Forelimb muscle (tissue), 1 donor: Measurements from ENCODE around the gene TAP1. TPM values are rescaled to one million over a fixed set of nuclear protein-coding genes. Genes with fewer than 3 reads are reported as not detected.
A peak's percentile ranks its signal among the peaks of the same experiment; 100 is the strongest.
"Not testable (repeated sequence)": the region's sequence is repeated elsewhere in the genome, so short reads cannot be mapped to it uniquely, and the experiment has no call there.

Source experiments
- DNase-seq: peaks from one replicate; pipeline ENCODE4 v3.0.0-alpha.2; 2013; ENCODE audit warnings: low read depth
- polyA plus RNA-seq: library from polyadenylated mRNA; unstranded; fragments of 120-200 nt; gene quantifications from one replicate; pipeline ENCODE4 v1.2.1, GENCODE V29; 2013; ENCODE audit not compliant: insufficient read length

Gene TAP1, protein sequence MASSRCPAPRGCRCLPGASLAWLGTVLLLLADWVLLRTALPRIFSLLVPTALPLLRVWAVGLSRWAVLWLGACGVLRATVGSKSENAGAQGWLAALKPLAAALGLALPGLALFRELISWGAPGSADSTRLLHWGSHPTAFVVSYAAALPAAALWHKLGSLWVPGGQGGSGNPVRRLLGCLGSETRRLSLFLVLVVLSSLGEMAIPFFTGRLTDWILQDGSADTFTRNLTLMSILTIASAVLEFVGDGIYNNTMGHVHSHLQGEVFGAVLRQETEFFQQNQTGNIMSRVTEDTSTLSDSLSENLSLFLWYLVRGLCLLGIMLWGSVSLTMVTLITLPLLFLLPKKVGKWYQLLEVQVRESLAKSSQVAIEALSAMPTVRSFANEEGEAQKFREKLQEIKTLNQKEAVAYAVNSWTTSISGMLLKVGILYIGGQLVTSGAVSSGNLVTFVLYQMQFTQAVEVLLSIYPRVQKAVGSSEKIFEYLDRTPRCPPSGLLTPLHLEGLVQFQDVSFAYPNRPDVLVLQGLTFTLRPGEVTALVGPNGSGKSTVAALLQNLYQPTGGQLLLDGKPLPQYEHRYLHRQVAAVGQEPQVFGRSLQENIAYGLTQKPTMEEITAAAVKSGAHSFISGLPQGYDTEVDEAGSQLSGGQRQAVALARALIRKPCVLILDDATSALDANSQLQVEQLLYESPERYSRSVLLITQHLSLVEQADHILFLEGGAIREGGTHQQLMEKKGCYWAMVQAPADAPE
- polyA plus RNA-seq = 9.6 TPM

DNA sequence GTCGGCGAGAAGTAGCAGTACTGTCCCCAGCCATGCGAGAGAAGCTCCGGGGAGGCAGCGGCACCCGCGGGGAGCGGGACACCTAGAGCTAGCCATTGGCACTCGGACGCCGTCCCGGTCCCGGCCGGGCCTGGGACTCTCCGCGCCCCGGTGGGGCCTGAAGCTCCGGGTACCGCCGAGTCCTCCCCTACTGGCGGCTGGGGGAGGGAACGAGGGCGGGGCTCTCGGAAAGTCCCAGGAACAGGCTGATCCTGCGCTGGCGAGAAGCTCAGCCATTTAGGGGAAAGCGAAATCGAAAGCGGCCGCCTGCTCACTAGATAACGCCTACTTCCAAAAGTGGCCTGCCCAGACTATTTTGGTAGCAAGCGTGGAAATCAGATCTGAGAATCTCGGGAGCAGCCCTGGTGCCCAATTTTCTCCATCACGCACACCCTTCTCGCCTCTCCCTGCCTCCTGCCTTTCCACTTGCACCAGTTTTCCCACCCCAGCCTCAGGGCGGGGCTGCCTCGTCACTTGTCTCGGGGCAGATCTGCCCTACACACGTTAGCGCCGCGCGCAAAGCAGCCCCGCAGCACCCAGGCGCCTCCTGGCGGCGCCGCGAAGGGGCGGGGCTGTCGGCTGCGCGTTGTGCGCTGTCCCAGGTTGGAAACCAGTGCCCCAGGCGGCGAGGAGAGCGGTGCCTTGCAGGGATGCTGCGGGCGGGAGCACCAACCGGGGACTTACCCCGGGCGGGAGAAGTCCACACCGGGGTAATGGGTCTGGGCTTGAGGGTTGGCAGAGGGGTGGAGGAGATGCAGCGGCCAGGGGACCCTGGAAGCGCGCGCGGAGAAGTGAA, at the start of gene TAP1, which contains the start of gene PSMB9:
TSS of gene TAP1 (minus strand) at position 164 of the 835 bp plus-strand sequence. CDS start at position 96, 68 bp downstream.
TSS of gene PSMB9 (plus strand) at position 652 of the 835 bp plus-strand sequence. CDS start at position 690, 38 bp downstream.
- peak; percentile 88 for DNase-seq

DNA sequence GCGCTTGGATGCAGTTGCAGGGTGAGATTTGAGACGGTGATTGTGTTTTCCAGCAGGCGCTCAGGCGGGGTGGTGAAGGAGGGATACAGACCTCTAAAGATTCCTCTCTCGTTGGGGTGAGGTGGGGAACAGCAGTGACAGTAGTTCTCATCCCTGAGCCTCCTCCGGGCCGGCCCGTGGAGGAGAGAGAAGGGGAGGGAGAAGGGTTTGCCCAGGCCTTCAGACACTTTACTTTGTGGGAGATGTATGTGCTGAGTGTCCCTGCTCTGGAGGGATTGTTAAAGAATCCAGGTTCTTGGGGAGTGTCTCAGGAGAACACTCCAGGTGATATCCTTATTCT, 41.5 kb upstream of the TAP1 start:
- no peak for DNase-seq

DNA sequence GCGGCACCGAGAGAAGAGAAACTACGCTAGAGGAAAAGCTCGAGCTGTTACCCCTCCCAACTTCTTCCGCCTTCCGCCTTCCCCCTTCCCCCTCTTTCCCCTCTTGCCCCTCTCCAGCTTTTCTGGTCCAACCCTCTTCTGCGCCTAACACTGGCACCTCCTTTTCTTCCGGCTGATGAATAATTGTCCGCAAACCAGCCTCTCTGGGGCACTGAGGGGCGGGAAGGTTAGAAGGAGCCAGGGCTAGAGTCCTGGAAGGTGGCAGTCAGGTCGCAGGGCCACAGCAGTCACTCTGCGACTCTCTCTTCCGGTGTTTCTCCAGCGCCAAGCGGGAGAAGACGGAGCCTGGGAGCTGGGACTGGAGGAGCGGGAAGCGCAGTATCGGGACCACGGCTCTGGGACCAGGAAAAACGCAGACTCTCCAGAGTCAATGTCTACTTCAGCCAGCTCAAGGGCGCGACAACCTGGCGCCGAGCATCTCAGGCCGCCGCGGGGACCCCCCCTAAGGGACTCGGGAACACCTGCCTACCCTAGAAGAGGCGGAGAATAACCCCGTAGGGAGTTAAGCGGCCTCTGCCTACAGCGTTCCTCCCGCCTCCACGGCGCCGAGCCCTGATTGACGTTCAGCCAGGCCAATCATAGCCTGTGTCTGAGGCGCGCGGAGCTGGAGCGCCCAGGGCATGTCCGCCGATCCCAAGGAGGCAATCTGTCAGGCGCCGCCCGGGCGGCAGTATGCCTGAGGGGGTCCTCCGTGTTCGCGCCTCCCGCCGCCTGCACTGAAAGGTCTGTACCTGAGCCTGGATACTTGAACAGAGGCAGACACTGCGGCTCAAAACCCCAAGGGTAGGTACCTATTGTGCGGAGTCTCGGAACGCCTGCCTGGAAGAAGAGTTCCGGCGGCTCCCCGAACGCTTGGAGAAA, 40.8 kb upstream of the TAP1 start:
- peak; percentile 84 for DNase-seq

DNA sequence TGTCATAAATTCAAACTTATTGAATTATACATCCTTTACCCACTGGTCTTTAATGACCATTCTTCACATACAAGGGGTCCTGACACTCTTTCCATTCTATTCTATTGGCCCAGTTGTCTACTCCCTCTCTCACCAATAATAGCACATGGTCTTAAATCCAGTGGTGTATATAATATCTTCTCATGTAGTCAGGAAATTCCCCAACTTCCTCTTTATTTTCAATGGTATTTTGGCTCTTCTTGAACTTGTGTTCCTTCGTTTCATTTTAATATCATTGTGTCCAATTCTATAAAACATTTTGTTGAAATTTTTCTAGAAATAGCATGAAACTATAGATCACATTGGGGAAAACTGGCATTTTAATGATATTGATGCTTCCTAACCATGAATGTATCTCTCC, 37.3 kb upstream of the TAP1 start:
- DNase-seq = no peak

DNA sequence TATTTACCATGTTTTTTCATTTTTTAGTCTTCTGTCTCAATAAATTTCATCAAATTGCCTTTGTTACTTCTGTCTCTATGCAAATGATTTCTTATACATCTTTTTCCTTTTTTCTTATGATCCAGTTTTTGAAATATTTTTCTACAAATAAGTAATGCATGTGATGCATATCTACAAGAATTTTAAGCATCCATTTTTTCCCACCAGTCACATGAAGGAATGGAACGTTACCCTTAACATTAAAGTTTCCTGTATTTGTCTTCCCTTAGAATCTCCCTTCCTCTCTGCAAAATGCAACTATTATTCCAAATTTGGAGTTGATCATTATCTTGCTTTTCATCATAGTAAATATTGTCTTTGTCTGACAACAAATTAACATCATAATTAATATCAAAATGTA, 36.0 kb upstream of the TAP1 start:
- DNase-seq = no peak

DNA sequence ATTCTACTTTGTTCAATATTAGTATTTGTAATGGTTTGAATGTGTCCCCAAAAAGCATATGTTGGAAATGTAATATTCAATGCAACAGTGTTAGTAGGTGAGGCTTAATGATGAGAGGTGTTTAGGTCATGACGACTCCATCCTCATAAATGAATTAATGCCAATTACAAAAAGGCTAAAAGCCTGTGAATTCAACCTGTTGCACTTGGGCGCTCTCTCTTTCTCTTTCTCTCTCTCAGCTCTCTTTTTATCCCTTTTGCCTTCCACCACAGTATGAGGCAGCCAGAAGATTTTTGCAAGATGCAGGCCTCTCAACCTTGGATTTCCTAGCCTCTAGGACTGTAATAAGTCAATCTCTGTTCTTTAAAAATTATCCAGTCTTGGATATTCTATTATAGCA, 35.1 kb upstream of the TAP1 start:
- DNase-seq = no peak

DNA sequence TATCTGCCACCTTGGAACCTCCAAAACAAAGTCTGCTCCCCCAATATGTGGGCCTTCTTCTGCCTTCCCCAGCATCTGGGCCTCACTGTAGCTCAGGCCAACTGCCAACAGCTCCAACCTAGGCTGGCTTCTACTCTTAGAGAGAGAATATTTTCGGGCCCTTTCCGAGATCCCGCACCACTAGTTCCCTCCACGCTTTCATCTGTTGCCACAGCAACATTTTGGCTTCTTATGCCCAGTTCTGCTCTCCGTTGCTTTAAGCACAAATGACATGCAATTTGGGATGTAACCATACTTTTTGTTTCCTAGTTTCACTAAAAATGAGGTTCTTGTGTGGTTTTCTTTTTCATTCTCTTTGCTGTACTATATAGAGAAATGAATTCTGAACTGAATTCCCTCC, 34.1 kb upstream of the TAP1 start:
- no peak for DNase-seq

DNA sequence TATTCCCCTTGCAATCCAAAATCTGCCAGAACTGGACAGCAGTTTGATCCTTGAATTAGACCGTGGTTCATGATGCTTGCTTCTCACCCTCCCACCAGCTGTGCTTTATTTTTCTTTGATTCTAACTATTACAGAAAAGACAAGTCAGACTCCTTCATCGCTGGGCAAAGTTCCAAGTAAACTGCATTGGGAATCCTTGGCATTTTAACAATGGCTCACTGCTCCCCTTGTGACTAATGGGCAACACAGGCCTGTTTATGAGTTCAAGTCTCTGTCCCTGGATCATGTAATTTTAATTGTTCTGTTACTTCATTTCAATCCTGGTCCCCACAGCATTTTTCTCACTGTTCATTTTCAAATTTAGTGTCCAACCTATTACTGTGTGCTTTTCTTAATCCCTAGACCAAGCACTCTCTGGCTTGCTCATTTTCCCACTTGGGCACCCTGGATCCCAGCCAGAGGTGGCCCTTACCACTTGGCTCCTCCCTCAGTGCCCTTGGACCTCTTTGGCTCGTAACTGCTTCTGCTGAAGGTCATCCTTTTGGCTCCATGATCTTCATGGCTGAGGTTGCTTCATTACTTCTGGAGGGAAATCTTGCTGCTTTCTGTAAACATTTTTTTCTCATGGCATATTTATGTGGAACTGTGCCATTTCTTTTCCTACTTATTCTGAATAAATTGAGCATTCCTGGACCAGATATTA, 33.3 kb upstream of the TAP1 start:
- no peak for DNase-seq

DNA sequence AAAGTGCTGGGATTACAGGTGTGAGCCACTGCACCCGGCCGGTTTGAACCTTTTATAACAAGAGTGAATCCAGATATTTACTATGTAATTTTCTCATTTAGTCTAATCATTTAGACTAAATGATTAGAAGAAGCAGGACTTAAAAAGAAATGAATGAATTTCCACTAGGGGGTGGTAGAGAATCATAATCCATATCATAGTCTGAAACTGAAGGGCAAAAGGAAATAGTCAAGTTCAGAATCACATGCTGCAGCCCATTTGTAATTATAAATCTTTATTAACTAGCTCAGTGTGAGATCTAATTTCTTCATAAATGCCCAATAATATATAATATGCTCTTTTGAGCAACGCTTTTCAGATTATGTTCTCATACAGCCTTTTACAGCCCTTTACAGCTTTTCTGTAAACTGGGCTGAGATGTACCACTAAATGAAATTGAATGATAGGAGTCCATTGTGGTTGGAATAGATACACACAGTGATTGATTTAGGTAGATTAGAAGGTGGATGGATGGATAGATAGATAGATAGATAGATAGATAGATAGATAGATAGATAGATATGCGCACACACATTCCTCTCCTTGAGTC, 32.3 kb upstream of the TAP1 start:
- DNase-seq = peak; percentile 54

DNA sequence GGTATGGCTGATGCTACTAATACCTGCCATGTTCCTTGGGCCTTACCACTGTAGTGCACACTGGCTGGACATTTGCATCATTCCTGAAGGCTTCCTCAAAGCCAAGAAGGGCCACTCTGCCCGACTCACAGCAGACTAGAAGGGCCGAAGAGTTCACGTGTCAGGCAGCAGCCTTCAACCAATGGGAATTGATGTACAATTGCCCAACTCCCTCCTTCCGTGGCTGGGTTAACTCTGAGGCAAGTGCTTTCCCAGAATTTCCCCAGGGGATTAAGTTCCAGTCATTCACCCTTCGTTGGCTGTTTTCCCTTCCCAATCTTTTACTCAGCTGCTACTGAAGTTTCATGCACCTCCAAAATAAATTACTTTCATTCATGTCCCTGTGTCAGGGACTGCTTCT, 30.3 kb upstream of the TAP1 start:
- no peak for DNase-seq

DNA sequence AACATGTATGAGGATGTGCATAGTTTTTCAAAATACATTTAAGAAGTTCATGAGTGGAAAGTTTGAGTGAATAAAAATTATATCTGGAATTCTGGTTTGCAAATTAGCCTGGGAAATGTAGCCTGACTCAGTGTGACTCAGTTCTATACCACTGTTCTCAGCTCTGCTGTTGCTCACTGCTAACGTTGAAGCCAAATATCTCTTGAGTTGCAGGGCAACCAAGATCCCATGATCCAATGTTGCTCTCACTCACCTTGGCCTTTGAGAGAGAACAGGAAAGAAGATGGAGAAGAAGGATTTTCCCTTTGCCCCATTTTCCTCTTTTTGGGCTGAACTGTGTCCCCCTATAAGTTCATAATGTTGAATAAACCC, 29.4 kb upstream of the TAP1 start:
- no peak for DNase-seq

DNA sequence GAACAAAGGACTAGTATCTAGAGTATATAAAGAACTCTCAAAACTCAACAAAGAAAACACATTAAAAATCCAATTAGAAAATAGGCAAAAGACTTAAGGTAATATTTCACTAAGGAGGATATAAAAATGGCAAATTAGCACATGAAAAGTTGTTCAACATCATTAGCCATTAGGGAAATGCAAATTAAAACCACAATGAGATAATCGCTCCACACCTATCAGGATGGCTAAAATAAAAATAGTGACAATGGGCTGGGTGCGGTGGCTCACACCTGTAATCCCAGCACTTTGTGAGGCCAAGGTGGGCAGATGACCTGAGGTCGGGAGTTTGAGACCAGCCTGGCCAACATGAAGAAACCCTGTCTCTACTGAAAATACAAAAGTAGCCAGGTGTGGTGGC, 27.5 kb upstream of the TAP1 start:
- DNase-seq = not testable (repeated sequence)

DNA sequence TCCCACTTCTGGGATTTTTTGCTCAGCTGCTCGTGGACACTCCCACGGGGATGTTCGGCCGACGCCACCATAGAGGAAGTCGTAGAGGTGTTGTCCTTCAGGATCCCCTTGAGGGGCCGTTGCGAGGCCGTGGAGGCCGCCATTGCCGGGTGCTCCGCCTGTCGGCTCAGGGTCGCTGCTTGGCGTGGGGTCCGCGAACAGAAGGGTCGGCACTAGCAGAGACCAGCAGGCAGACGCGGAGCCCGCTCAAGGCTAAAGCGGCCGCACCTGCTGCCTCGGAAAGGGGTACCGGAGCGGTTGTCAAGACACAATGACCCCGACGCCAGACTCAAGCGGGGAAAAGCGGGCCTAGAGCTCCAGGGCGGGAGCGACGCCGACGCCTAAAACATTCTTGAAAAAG, 26.2 kb upstream of the TAP1 start:
- no peak for DNase-seq

DNA sequence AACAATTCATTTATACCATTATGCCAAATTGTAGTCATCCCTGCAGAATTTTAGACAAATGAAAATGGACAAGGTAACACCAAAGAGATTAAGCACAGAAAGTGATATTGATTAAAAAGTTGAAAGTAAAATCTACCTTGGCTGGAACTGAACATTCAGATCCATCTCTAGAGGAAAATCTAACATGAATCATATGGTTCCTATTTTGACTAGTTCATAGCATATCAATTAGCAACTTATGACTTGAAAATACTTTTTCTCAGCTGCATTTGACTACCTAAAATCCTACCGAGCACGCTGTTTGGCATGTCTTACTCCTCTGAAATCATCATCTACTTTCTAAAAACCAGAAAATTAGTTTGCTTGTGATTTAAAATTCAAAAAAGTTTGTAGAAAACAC, 23.1 kb upstream of the TAP1 start:
- DNase-seq = no peak

DNA sequence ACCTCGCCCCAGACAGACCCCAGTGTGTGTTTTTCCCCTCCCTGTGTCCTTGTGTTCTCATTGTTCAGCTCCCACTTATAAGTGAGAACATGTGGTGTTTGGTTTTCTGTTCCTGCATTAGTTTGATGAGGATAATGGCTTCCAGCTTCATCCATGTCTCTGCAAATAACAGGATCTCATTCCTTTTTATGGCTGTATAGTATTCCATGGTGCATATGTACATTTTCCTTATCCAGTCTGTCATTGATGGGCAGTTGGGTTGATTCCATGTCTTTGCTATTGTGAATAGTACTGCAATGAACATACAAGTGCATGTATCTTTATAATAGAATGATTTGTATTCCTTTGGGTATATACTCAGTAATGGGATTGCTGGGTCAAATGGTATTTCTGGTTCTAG, 20.4 kb upstream of the TAP1 start:
- not testable (repeated sequence) for DNase-seq

DNA sequence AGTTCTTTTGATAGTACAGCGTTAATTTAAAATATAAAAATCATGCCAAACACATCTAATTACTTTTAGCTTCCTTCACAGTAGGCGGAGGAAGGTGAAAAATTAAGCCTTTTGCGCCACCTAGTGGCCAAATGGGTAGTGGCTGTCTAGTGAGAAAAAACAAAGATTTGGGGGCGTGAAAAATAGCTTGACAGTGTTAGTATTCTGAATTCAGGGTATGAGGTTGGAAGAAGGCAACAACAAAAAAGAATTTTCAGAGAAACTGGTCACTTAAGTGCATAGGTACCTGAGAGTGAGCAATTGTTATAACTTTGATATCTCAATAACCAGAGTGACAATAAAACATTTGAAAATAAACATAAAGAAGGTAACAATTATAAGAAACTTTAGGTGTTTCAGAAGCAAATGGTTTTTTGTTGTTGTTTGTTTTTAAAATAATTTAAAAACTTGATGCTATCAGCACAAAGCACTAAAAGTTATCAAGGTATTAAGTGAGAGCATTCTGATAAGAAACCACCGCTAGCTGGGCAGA, 14.8 kb upstream of the TAP1 start:
- DNase-seq = peak; percentile 61

DNA sequence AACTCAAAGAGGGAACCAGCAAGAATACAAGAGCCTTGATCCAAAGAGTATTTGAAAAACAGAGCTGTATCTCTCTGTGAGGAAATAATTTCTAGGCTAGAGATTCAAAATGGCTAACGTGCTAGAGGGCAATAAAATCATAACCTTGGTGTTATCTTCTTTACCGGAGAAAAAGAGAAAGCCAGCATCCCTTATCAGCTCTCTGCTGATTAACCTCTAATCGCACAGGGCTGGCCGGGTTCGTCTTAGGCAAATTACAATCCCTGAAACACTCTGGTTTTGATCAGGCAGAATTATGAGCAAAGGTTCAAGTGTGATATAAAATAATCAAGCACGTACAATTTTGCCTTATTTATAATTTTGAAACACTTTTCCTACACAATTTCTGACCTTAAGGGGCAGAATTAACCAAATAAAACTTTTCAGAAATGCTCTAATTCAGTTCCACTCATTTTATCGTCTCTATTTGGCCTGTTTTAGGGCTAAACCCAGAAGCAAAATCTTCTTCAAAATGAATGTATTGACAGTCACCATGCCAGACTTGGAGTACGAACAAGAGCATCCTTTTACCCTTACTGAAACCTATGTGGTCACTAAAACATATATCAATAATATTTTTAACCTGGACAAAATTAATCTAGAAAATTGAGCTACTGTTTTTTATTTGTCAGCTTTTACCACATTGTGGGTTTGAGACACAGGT, 14.2 kb upstream of the TAP1 start:
- no peak for DNase-seq

DNA sequence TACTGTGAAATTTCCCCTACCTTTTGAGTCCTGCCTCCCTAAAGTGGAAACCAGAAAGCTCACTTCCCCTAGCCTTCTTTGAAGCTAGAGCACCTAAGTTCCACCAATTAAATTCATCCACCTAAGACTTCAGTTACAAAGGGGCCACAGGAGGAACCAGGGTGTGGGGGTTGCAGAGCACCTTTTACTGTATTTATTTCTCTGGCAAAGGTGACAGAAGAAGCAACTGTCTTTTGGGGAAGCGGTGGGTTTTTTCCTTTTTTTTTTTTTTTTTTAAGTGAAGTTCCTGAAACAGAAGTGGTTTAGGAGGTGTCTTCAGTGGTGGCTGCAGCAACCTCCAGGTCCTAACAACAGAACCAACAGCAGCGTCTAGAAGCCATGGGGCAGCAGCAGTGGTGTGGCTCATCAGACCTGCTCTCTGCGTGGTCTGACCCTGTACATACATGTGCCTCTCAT, 13.5 kb upstream of the TAP1 start:
- DNase-seq = no peak
